B cell (primary cell): ENCODE data around the gene BTBD6. TPM values are rescaled to one million over a fixed set of nuclear protein-coding genes. Genes with fewer than 3 reads are reported as not detected.
A peak's percentile ranks its signal among the peaks of the same experiment; 100 is the strongest.

Experiments
- ATAC-seq: fragments of 200-7000 bp; cut with Tn5 transposase; one replicate; pipeline ENCODE4 v1.10.0; 2021; ENCODE audit warnings: low read depth, mild to moderate bottlenecking, moderate number of reproducible peaks, moderate library complexity
- CTCF ChIA-PET: fragments of 350-600 bp; sonication (Branson Sonifier 250); formaldehyde crosslinking; loops from one replicate; lab custom pipeline; 2021; ENCODE audit warnings: antibody characterized with exemption, inconsistent platforms; lab: Charles Lee
- POLR2A ChIA-PET: fragments of 350-600 bp; sonication (Branson Sonifier 250); formaldehyde crosslinking; loops from one replicate; lab custom pipeline; 2021; ENCODE audit warnings: antibody characterized with exemption; lab: Charles Lee
- DNase-seq: peaks from one replicate; pipeline ENCODE4 v3.0.0; 2013
- H2AFZ ChIP-seq: 2 replicates; pipeline ENCODE4 v1.6.1; 2012; ENCODE audit warnings: mild to moderate bottlenecking, low read depth, low read length; ENCODE audit not compliant: insufficient read depth, poor library complexity, severe bottlenecking
- H3K27ac ChIP-seq, 2 donors: 1 replicate in 1 of 2; 2 replicates in 1 of 2; pipeline ENCODE4 v1.5.1; 2012 to 2013; ENCODE audit warnings: low read length in 2 of 2, mild to moderate bottlenecking in 2 of 2, moderate library complexity in 1 of 2
- H3K27me3 ChIP-seq, 4 experiments: fragments of 200-600 bp in 1 of 4; sonication (generic) in 1 of 4; replicated peaks in 1 of 4; 1 replicate in 2 of 4; 2 replicates in 2 of 4; pipeline versions ENCODE4 v1.6.1 to v1.7.0; 2013 to 2016; ENCODE audit warnings: low read length in 3 of 4, mild to moderate bottlenecking in 2 of 4, mixed read lengths in 1 of 4, moderate library complexity in 1 of 4; ENCODE audit not compliant: insufficient read depth in 4 of 4, control insufficient read depth in 3 of 4; ENCODE audit errors: control extremely low read depth in 1 of 4
- H3K36me3 ChIP-seq, 2 experiments: replicated peaks in 1 of 2; 1 replicate in 1 of 2; 2 replicates in 1 of 2; pipeline versions ENCODE4 v1.6.1 to v1.7.1; 2013; ENCODE audit warnings: low read length in 1 of 2; ENCODE audit not compliant: insufficient read depth in 2 of 2, control insufficient read depth in 1 of 2; ENCODE audit errors: control extremely low read depth in 1 of 2, extremely low read depth in 1 of 2
- H3K4me1 ChIP-seq, 2 donors: fragments of 200-600 bp in 1 of 2; sonication (generic) in 1 of 2; 1 replicate in 1 of 2; 2 replicates in 1 of 2; pipeline versions ENCODE4 v1.5.1 to v1.6.1; 2013 to 2017; ENCODE audit warnings: low read length in 2 of 2; ENCODE audit not compliant: control insufficient read depth in 2 of 2, insufficient read depth in 2 of 2
- H3K4me2 ChIP-seq: replicated peaks from 2 replicates; pipeline ENCODE3; 2012; ENCODE audit warnings: mild to moderate bottlenecking, low read depth, low read length; ENCODE audit not compliant: poor library complexity, severe bottlenecking
- H3K4me3 ChIP-seq, 5 experiments: fragments of 200-600 bp in 1 of 5; sonication (generic) in 1 of 5; 1 replicate in 3 of 5; 2 replicates in 2 of 5; pipeline versions ENCODE4 v1.5.1 to v1.7.0; 2011 to 2016; ENCODE audit warnings: low read length in 4 of 5, mild to moderate bottlenecking in 4 of 5, low read depth in 2 of 5, control low read depth in 1 of 5, moderate library complexity in 1 of 5; ENCODE audit not compliant: insufficient read depth in 1 of 5; ENCODE audit errors: control extremely low read depth in 1 of 5, extremely low read depth in 1 of 5
- H3K79me2 ChIP-seq: fragments of 200-600 bp; sonication (generic); one replicate; pipeline ENCODE4 v1.6.0; 2016; ENCODE audit warnings: low read length; ENCODE audit not compliant: control insufficient read depth, insufficient read depth
- H3K9ac ChIP-seq: fragments of 200-600 bp; sonication (generic); 2 replicates; pipeline ENCODE4 v1.6.1; 2017; ENCODE audit warnings: mild to moderate bottlenecking, low read length, moderate library complexity
- H3K9me3 ChIP-seq, 3 donors: one replicate each; pipeline versions ENCODE4 v1.6.1 to v1.7.1; 2013; ENCODE audit warnings: low read length in 2 of 3; ENCODE audit not compliant: control insufficient read depth in 2 of 3, insufficient read depth in 1 of 3; ENCODE audit errors: control extremely low read depth in 1 of 3
- H4K20me1 ChIP-seq: 2 replicates; pipeline ENCODE4 v1.6.0; 2012; ENCODE audit warnings: mild to moderate bottlenecking, low read length; ENCODE audit not compliant: insufficient read depth, control insufficient read depth, poor library complexity, severe bottlenecking
- H3K27ac Mint-ChIP-seq: one replicate; pipeline ENCODE4 v1.8.0; 2021; ENCODE audit warnings: mixed read lengths
- H3K27me3 Mint-ChIP-seq: one replicate; pipeline ENCODE4 v1.8.0; 2021; ENCODE audit warnings: mixed read lengths
- H3K4me1 Mint-ChIP-seq: one replicate; pipeline ENCODE4 v1.8.0; 2021; ENCODE audit warnings: mixed read lengths
- H3K4me3 Mint-ChIP-seq: one replicate; pipeline ENCODE4 v1.8.0; 2021; ENCODE audit warnings: mixed read lengths
- H3K9me3 Mint-ChIP-seq: one replicate; pipeline ENCODE4 v1.8.0; 2022; ENCODE audit warnings: mixed read lengths; ENCODE audit not compliant: insufficient read depth
- CTCF ChIP-seq: fragments of 200-600 bp; IDR thresholded peaks from one replicate; pipeline ENCODE4 v1.8.0; 2022; ENCODE audit warnings: antibody characterized with exemption, mild to moderate bottlenecking
- EZH2 ChIP-seq: IDR thresholded peaks from 2 replicates; pipeline ENCODE4 v1.6.1; 2012; ENCODE audit warnings: borderline replicate concordance, low read depth, mild to moderate bottlenecking, moderate library complexity, low read length; ENCODE audit not compliant: insufficient read depth, poor library complexity, severe bottlenecking
- WGBS: methylation state at CpG from one replicate; pipeline ENCODE4 v1.1.5; 2013; ENCODE audit warnings: missing lambda C conversion rate; ENCODE audit not compliant: insufficient coverage; 5-methylcytosine and 5-hydroxymethylcytosine counted together
- intact Hi-C: fragments of 100-400 bp; cut with micrococcal nuclease; formaldehyde crosslinking; loops from one replicate; pipeline ENCODE4 v1.10.0; 2022
- polyA plus RNA-seq: library from polyadenylated mRNA; depleted of rRNA; stranded (reverse); fragments of >200 nt; gene quantifications from 2 replicates; pipeline ENCODE4 v1.2.3, GENCODE V29; 2012
- total RNA-seq, 2 donors: library from RNA; stranded (reverse); fragments of 120-200 nt in 1 of 2; gene quantifications; 1 replicate in 1 of 2; 2 replicates in 1 of 2; pipeline versions ENCODE4 v1.2.3 to v1.2.4, GENCODE V29; 2013 to 2022

Gene BTBD6
- total and polyA plus RNA-seq, 2 donors (not counting 1 experiment from before 2014, with no cell fraction given) = 33.4 to 36.1 TPM

GRCh38 chr14:105281371-105282097 lies 33.2 kb downstream of the BTBD6 start:
- H3K9me3 Mint-ChIP-seq = no peaks in the 10 kb centered on the region
- H3K36me3 ChIP-seq = peaks cover 0 to 8% of the 10 kb centered on the region in 2 experiments
- ATAC-seq (no peak), DNase-seq (peak; percentile 50)
- H3K4me2 ChIP-seq = no peak overlapping the region
- H3K4me3 ChIP-seq = no peak overlapping the region
- no peak overlapping the region for H3K27ac Mint-ChIP-seq
- TF ChIP-seq EZH2 (no peak), CTCF (peak; percentile 32)
- WGBS = 75% methylated on average over 22 of the region's 23 CpGs
- ChIA-PET POLR2A (no interaction called here), CTCF (interaction anchor here (0.9 to 1.1 kb wide), 2 partner anchors 76 to 191 kb away, joined by 3 to 4 read pairs; no protein-coding TSS in a partner anchor)
- H3K27me3 ChIP-seq = no peaks in the 10 kb centered on the region
- peaks cover 9 to 15% of the 10 kb centered on the region in 2 donors for H3K4me1 ChIP-seq
- intact Hi-C loops = loop anchor here (1.0 to 5.0 kb wide), 2 partner anchors 78 to 189 kb away; no protein-coding TSS in a partner anchor
- peaks cover 90% of the 10 kb centered on the region for H4K20me1 ChIP-seq
- no peak overlapping the region for H3K9ac ChIP-seq
- H3K79me2 ChIP-seq = peaks cover 69% of the 10 kb centered on the region
- peaks cover 17% of the 10 kb centered on the region for H3K4me1 Mint-ChIP-seq
- H3K27me3 Mint-ChIP-seq = no peaks in the 10 kb centered on the region
- H3K4me3 Mint-ChIP-seq = no peak overlapping the region
- H3K9me3 ChIP-seq = no peaks in the 10 kb centered on the region
- no peak overlapping the region for H2AFZ ChIP-seq
- H3K27ac ChIP-seq = no peak overlapping the region
